GM10266 (cell line): ENCODE measurements around the gene CPXM1.

Source experiments
- DNase-seq: peaks from one replicate; pipeline ENCODE4 v3.0.0; 2012; ENCODE audit errors: extremely low spot score
- TF ChIP-seq, protein P1 (sequence below): IDR thresholded peaks from 2 replicates; pipeline ENCODE4 v1.5.1; 2012; ENCODE audit warnings: mild to moderate bottlenecking, low read depth; ENCODE audit not compliant: control insufficient read depth, insufficient read depth; ENCODE audit errors: missing control alignments

Gene CPXM1

DNA sequence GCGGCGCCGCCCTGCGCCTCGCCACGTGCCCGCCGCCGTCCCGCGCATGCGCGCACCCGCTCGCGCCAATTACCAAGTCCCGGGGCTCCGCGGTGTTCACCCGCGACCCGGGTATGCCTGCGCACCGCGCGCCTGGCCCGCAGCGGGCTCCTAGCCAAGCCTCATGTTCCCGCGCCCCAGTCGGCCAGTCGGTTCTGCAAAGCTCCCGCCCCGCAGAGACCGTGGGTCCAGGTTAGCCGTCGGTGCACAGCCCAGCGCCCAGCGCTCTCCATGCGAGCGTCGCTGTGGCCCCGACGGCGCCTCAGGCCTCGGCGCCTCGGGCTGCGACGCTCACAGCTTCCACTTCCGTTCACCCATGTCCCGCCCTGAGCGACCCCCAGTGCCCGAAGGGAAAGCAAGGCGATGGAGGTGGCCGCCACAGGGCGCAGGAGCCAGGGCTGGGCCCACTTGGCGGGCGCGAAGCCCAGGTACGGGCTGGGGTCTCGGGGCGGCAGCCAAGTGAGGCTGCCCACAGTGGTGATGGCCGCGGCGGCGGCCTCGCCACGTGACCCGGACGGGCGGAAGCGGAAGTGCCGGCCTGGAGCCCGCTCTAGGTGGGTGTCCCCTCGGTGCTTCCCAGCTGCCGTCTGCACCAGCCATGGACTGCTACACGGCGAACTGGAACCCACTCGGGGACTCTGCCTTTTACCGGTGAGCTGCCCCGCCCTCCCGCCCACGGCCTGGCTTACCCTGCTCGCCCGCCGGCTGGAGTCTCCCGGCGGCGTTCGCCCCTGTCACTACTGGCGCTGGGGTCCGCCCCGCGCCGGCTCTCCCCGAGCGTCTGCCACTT is 39.9 kb upstream of the CPXM1 start, which contains the start of the genes PCED1A and VPS16:
PCED1A (minus strand) TSS at position 518 of the 829 bp plus-strand sequence. CDS start 743 bp downstream, outside the sequence.
VPS16 (plus strand) TSS at position 608 of the 829 bp plus-strand sequence; CDS start at position 638, 30 bp downstream.
- TF ChIP-seq, protein P1, sequence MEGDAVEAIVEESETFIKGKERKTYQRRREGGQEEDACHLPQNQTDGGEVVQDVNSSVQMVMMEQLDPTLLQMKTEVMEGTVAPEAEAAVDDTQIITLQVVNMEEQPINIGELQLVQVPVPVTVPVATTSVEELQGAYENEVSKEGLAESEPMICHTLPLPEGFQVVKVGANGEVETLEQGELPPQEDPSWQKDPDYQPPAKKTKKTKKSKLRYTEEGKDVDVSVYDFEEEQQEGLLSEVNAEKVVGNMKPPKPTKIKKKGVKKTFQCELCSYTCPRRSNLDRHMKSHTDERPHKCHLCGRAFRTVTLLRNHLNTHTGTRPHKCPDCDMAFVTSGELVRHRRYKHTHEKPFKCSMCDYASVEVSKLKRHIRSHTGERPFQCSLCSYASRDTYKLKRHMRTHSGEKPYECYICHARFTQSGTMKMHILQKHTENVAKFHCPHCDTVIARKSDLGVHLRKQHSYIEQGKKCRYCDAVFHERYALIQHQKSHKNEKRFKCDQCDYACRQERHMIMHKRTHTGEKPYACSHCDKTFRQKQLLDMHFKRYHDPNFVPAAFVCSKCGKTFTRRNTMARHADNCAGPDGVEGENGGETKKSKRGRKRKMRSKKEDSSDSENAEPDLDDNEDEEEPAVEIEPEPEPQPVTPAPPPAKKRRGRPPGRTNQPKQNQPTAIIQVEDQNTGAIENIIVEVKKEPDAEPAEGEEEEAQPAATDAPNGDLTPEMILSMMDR = no peak
- DNase-seq = peak; percentile 98

GRCh38 chr20:2839732-2840137 is 39.3 kb upstream of the CPXM1 start:
- DNase-seq = peak; percentile 21
- TF ChIP-seq, protein P1 = no peak

- TF ChIP-seq, protein P1 = no peak
- no peak for DNase-seq
Observed at GRCh38 chr20:2838847-2839671, 38.6 kb upstream of the CPXM1 start.

DNA sequence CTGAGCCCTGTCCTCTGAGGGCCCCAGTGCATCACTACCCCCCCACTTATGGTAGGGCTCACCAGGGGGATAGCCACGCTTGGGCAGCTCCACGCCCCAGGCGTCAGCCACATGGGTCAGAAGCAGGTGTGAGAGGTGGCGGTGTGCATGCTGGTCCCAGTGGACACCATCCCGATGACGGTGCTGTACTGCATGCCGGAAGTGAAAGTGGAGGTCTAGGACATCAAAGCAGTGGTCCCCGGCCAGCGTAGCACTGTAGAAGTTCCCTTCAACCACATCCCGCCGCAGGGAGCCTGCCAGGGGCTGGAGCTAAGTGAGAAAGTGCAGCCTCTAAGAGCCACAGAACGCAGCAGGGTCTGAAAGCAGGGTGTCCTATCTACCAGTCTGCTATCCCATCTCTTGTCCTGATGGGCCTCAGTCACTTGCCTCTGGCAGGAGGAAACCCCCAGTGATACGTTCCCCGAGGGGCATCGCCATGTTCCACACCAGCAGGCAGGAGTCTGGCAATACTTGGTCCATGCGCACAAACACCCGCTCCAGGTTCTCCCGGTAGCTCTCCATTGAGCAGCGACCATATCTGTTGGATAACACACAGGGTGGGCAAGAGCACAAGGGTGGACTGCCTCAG is 37.9 kb upstream of the CPXM1 start:
- DNase-seq = peak; percentile 20

GRCh38 chr20:2837221-2837960 is 37.0 kb upstream of the CPXM1 start:
- TF ChIP-seq, protein P1 = no peak
- DNase-seq = no peak

More for the DNA sequence above, 37.9 kb upstream of the CPXM1 start:
- TF ChIP-seq, protein P1 = no peak

- no peak for DNase-seq
- TF ChIP-seq, protein P1 = no peak
Observed at GRCh38 chr20:2836035-2836434, 35.6 kb upstream of the CPXM1 start.
